ENCODE results near the gene SLFN14. TPM values are rescaled to one million over a fixed set of nuclear protein-coding genes. Genes with fewer than 3 reads are reported as not detected.
"Not testable (repeated sequence)": the region's sequence is repeated elsewhere in the genome, so short reads cannot be mapped to it uniquely, and the experiment has no call there.

Gene SLFN14
- total RNA-seq, 6 experiments from 2014 or later, result 0.12 to 0.42 TPM; not detected in 4

DNA sequence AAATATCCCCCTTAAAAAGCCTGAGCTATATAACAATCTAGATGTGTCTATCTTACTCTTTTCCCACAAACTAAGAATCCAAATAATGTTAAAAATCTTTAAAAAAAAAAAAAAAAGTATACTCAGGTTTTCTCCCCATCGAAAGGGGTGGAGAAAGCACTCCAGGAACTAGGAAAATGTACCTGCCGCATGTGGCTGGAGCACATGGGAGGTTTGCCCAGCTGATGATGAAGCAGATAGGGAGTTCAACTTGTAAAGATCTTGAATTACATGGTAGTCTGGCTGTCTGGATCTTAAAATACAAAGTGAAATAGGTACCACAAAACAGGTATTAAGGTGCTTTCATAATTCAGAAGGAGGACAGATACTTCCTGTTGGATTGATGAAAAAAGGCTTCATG lies 8.8 kb upstream of the SLFN14 start:
- no peaks in the 10 kb centered on the region for H3K9me3 ChIP-seq
- no peak for DNase-seq
- peaks cover 0 to 16% (median 6%) of the 10 kb centered on the region in 4 donors for H3K4me1 ChIP-seq
- WGBS (ENCODE audit: insufficient coverage, low coverage, low lambda C conversion rate, missing lambda C conversion rate), result 88% methylated on average over 2 of the region's 2 CpGs
- TF ChIP-seq POLR2A (IDR thresholded peaks at IDR 0.05) (no peak), CTCF (IDR thresholded peaks at IDR 0.05) (no peak)
- H3K27me3 ChIP-seq, result no peaks in the 10 kb centered on the region
- no peak overlapping the region for H3K27ac ChIP-seq
- H3K36me3 ChIP-seq, result no peaks in the 10 kb centered on the region
- H3K4me3 ChIP-seq, result no peak overlapping the region
- no peak for ATAC-seq
- intact Hi-C loops (cut with DNase I), result no loop called here

GRCh38 chr17:35568561-35568960 lies 7.9 kb upstream of the SLFN14 start:
- 19% methylated on average over 12 of the region's 15 CpGs for WGBS (ENCODE audit: insufficient coverage, low coverage, low lambda C conversion rate, missing lambda C conversion rate)
- H3K4me1 ChIP-seq, result peaks cover 0 to 16% (median 6%) of the 10 kb centered on the region in 4 donors
- intact Hi-C loops (cut with DNase I), result no loop called here
- DNase-seq (no peak), ATAC-seq (peak in 3 of 4 donors; percentile 8 to 30 (median 18))
- H3K36me3 ChIP-seq, result no peaks in the 10 kb centered on the region
- H3K27me3 ChIP-seq, result no peaks in the 10 kb centered on the region
- H3K4me3 ChIP-seq, result peak overlapping the region; percentile 48 to 84 (median 69)
- H3K27ac ChIP-seq, result peak overlapping the region in 1 of 3 donors; percentile 46
- no peaks in the 10 kb centered on the region for H3K9me3 ChIP-seq
- TF ChIP-seq POLR2A (IDR thresholded peaks at IDR 0.05) (no peak), CTCF (IDR thresholded peaks at IDR 0.05) (no peak)

DNA sequence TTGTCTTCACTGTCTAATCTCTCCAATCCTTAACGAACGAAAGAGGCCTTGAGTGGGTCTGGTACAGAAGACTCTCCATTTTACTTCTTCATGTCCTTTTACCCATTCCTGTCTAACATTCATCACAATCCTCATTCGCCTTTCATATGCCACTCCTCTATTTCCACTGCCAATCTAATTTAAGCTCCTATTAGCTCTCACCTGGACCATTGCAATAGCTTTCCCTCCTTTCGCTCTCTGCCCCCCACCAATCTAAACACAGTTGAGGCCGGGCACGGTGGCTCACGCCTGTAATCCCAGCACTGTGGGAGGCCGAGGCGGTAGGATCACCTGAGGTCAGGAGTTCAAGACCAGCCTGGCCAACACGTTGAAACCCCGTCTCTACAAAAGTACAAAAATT lies 6.3 kb upstream of the SLFN14 start:
- Histone ChIP-seq H3K36me3 (no peaks in the 10 kb centered on the region), H3K4me3 (peak overlapping the region in 2 of 3 donors; percentile 69 to 84), H3K9me3 (no peaks in the 10 kb centered on the region), H3K4me1 (peaks cover 0 to 16% (median 6%) of the 10 kb centered on the region in 4 donors), H3K27ac (no peak overlapping the region), H3K27me3 (no peaks in the 10 kb centered on the region)
- intact Hi-C loops (cut with DNase I), result no loop called here
- DNase-seq (no peak), ATAC-seq (no peak)
- 64% methylated on average over 9 of the region's 11 CpGs for WGBS (ENCODE audit: insufficient coverage, low coverage, low lambda C conversion rate, missing lambda C conversion rate)
- TF ChIP-seq POLR2A (IDR thresholded peaks at IDR 0.05), result no peak
- TF ChIP-seq CTCF (IDR thresholded peaks at IDR 0.05), result no peak

GRCh38 chr17:35563181-35563580 lies 2.6 kb upstream of the SLFN14 start:
- WGBS (ENCODE audit: insufficient coverage, low coverage, low lambda C conversion rate, missing lambda C conversion rate), result 81% methylated on average over 14 of the region's 16 CpGs
- H3K4me3 ChIP-seq; intact Hi-C loops (cut with DNase I); H3K36me3 ChIP-seq; H3K27me3 ChIP-seq; ATAC-seq; DNase-seq; H3K9me3 ChIP-seq; H3K4me1 ChIP-seq; H3K27ac ChIP-seq: not testable (repeated sequence)

- no peaks in the 10 kb centered on the region for H3K36me3 ChIP-seq
- H3K4me3 ChIP-seq, result no peak overlapping the region
- H3K27ac ChIP-seq, result no peak overlapping the region
- ATAC-seq (no peak), DNase-seq (no peak)
- H3K9me3 ChIP-seq, result no peaks in the 10 kb centered on the region
- H3K4me1 ChIP-seq, result no peaks in the 10 kb centered on the region
- TF ChIP-seq CTCF (IDR thresholded peaks at IDR 0.05) (no peak), POLR2A (IDR thresholded peaks at IDR 0.05) (no peak)
- WGBS (ENCODE audit: insufficient coverage, low coverage, low lambda C conversion rate, missing lambda C conversion rate), result 29% methylated on average over 2 of the region's 2 CpGs
- intact Hi-C loops (cut with DNase I), result no loop called here
- H3K27me3 ChIP-seq, result no peaks in the 10 kb centered on the region
Observed at GRCh38 chr17:35559495-35560210, 966 bp downstream of the SLFN14 start.

Measured in right lobe of liver (tissue), 6 donors.